Bronchus fibroblast of lung (primary cell): ENCODE data around the gene GNPTG. TPM values are rescaled to one million over a fixed set of nuclear protein-coding genes. Genes with fewer than 3 reads are reported as not detected.

Experiments used
- total RNA-seq: library from RNA; depleted of rRNA; stranded (reverse); fragments of >200 nt; gene quantifications from 2 replicates; pipeline ENCODE4 v1.2.3, GENCODE V29; 2015

Gene GNPTG
- 36.0 and 37.5 TPM in 2 replicates for total RNA-seq

GRCh38 chr16:1351582-1352362 lies at the start of gene GNPTG, which contains the start of gene TSR3:
TSS of gene GNPTG (plus strand) at chr16:1351931. CDS start at chr16:1351966, 35 bp downstream.
TSS of gene TSR3 (minus strand) at chr16:1351878. CDS start at chr16:1351804, 74 bp downstream.

DNA sequence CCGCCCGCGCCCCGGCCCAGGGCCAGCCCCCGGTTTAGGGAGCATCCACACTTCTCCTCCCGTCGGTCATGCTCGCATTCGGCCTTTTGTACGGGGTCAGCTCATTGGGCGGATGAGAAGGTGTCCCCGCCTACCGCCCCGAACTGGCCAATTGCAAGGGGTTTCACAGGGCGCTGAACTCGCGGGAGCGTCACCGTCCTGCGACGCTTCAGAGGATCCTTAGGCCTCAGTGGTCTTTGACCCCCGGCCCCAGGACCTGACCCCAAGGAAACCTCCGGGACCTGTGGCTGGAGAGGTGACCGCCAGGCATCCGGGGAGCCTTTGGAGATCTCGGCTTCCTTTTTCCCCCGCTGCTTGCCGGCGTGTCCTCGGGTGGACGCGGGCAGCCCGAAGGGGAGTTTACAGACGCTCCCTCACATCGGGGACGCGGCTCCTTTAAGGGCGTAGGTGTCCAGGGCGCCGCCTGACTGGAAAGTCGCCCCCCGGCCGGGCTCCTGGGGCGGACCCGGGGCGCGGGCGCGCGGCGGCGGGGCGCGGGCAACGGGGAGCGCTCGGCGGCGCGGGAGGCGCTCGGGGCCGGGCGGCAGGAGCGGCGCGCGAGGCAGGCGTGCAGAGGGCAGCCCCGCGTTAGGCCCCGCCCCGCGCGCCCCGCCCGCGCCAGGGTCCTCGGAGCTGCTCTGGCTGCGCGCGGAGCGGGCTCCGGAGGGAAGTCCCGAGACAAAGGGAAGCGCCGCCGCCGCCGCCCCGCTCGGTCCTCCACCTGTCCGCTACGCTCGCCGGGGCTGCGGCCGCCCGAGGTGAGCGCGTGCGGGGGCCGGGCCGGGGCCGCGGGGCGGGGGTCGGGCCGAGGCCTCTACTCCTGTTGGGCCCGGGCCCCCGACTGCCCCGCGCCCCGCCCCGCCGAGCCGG lies 42.5 kb upstream of the GNPTG start, which contains the start of gene UBE2I:
Gene UBE2I (plus strand): TSS at position 660 of the 909 bp plus-strand sequence. CDS start 4,395 bp downstream, outside the sequence.

GRCh38 chr16:1333149-1333812 lies 18.4 kb upstream of the GNPTG start, which contains the start of gene BAIAP3:
TSS of gene BAIAP3 (plus strand) at chr16:1333645. CDS start at chr16:1338550, 4,905 bp downstream.

Other genes with a start within 250 kb of the GNPTG start
- gene CACNA1H, start 198.8 kb upstream of the GNPTG start, total RNA-seq: 0.34 and 0.59 TPM in 2 replicates
- not detected in 2 replicates for gene TPSG1, start 126.7 kb upstream of the GNPTG start, total RNA-seq
- gene TPSB2, start 121.7 kb upstream of the GNPTG start, total RNA-seq: not detected in 2 replicates
- gene TPSAB1, start 111.2 kb upstream of the GNPTG start, total RNA-seq: not detected in 2 replicates
- gene TPSD1, start 95.9 kb upstream of the GNPTG start, total RNA-seq: not detected in 2 replicates
- gene UBE2I, start 42.3 kb upstream of the GNPTG start, total RNA-seq: 71.1 and 91.0 TPM in 2 replicates
- 0.50 and 0.74 TPM in 2 replicates for gene BAIAP3, start 18.3 kb upstream of the GNPTG start, total RNA-seq
- gene TSR3, start 53 bp upstream of the GNPTG start, total RNA-seq: 105 and 117 TPM in 2 replicates
- gene UNKL, start 62.8 kb downstream of the GNPTG start, total RNA-seq: 4.0 and 4.3 TPM in 2 replicates
- gene UQCC4, start 68.8 kb downstream of the GNPTG start, total RNA-seq: 17.4 and 22.2 TPM in 2 replicates
- not detected in 2 replicates for gene PERCC1, start 79.1 kb downstream of the GNPTG start, total RNA-seq
- under 0.01 TPM in 1 of 2 replicates, not detected in the other for gene CCDC154, start 92.6 kb downstream of the GNPTG start, total RNA-seq
- gene CLCN7, start 123.1 kb downstream of the GNPTG start, total RNA-seq: 35.7 and 42.4 TPM in 2 replicates
- gene PTX4, start 137.0 kb downstream of the GNPTG start, total RNA-seq: 0.15 and 0.17 TPM in 2 replicates
- 23.0 and 28.1 TPM in 2 replicates for gene TELO2, start 141.4 kb downstream of the GNPTG start, total RNA-seq
- 12.9 and 13.6 TPM in 2 replicates for gene TMEM204, start 181.7 kb downstream of the GNPTG start, total RNA-seq